Nucleus accumbens (tissue), 56 donors: ENCODE data around the gene TENM3.
"Not testable (repeated sequence)": the region's sequence is repeated elsewhere in the genome, so short reads cannot be mapped to it uniquely, and the experiment has no call there.

Source experiments
- DNase-seq, 56 donors: peaks; one replicate each; lab custom pipeline; 2025; lab: John Stamatoyannopoulos, UW

TENM3 gene

DNA sequence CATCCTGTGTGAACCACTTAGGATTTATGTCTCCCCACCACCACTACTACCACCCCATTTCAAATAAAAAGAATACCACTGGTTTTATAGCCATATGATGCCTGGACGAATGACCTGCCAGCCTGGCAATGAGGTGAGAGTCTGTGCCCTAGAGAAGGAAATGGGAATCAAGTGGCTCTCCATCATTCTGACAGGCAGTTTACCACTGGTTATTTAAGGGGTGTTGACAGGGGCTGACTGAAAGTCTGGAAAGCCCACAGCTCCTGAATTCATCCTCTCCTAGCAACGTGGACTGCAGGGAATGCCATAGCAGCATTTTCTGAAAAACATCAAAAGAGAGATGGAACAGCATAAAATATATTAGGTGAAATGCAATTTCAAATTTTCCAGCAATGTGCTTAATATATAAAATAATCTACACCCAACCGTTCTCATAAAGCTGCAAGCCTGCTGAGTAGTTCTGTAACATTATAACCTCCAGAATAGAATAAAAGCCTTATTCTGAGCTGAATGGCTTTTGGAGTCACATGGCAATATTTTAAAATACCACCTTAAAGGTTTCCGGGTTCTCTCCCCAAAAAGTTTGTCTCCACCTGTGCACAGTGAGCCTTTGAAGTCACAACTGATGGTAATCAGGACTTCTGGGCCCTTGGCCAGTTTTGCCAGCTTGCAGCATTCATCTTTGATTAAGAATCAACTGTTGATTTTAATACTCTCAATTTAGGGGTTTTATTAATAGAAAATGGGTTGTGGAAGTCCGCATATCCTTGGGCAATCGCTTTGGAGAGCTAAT, 552.4 kb downstream of the TENM3 start:
- no peak for DNase-seq

DNA sequence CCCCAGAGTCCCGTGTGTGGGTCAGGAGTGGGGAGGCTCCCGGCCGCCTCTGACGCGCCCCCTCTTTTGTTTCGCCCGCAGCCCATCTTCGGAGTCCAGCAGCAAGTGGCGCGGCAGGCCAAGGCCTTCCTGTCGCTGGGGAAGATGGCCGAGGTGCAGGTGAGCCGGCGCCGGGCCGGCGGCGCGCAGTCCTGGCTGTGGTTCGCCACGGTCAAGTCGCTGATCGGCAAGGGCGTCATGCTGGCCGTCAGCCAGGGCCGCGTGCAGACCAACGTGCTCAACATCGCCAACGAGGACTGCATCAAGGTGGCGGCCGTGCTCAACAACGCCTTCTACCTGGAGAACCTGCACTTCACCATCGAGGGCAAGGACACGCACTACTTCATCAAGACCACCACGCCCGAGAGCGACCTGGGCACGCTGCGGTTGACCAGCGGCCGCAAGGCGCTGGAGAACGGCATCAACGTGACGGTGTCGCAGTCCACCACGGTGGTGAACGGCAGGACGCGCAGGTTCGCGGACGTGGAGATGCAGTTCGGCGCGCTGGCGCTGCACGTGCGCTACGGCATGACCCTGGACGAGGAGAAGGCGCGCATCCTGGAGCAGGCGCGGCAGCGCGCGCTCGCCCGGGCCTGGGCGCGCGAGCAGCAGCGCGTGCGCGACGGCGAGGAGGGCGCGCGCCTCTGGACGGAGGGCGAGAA, 556.5 kb downstream of the TENM3 start:
- no peak for DNase-seq

DNA sequence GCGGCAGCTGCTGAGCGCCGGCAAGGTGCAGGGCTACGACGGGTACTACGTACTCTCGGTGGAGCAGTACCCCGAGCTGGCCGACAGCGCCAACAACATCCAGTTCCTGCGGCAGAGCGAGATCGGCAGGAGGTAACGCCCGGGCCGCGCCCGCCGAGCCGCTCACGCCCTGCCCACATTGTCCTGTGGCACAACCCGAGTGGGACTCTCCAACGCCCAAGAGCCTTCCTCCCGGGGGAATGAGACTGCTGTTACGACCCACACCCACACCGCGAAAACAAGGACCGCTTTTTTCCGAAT, 557.0 kb downstream of the TENM3 start:
- no peak for DNase-seq

DNA sequence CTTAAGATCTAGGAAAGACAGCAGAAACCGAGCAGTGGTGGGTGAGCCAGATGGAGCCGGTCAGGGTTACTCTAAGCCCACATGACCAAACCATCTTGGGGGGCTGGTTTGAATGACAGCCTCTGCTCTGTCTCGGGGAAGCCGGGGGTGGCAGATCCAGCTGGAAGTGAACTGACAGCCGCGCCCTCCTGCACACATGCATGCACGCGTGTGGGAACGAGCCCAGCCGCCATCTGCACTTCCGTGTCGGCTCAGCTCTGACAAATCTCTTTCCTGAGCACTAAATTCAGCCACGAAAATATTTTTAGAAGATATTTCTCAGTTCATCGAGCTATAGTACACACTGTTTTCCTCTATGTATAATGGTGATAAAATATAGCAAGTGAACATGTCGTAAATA, 558.4 kb downstream of the TENM3 start:
- peak in 7 of 56 donors; percentile 5 to 16 (median 9) for DNase-seq

DNA sequence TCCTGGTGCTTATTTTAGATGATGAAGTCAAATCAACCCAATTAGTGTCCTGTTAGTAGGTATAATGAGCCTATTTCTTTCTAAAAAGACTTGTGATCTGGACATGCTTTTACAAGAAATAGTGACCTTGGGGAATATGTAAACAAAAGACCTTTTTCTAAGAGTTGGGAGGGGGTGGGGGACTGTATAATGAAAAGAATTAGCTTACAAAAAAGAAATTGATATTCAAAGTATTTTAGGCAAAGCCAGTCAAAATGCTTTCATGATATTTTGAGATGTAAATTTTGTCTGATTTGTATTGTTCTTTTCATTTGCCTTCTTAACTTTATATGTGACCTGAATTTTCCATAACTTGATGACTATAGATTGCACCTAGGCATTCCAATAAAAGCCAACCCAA, 559.4 kb downstream of the TENM3 start:
- DNase-seq = no peak

DNA sequence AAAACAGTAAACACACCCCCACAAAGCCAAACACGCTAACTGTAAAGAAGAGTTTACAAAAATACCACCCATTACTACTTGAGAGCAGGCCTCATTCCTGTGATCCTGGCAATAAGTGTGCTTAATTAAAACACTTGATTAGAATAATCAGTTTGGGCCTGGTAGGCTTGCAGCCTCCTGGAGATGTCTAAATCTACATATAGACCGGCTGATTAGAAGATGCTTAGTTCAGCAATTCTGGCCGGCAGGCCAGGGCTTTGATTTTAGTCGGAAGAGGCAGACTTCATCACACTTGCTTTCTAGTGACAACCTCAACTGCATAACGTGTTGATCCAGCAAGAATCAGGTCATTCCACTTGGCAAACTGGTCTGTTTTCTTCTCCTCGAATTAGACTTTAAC, 560.0 kb downstream of the TENM3 start:
- no peak for DNase-seq

DNA sequence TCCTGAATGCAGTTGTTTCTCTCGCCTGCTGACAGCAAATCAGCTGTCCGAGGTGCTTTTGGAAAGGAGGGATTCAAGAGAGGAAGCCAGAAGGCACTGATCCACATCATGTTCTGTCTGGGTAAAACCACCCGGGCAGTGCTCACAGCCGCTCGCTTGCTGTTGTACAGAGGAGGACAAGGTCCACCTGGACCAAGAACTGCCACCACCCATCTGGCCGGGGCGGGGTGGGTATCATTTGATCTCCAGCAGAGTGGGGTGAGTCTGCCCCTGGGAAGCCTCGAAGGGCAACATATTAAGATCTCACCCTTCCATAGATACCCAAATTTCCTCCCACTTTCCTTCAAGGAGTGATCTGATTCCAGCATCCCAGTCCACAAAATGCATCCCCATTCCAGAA, 560.9 kb downstream of the TENM3 start:
- no peak for DNase-seq

DNA sequence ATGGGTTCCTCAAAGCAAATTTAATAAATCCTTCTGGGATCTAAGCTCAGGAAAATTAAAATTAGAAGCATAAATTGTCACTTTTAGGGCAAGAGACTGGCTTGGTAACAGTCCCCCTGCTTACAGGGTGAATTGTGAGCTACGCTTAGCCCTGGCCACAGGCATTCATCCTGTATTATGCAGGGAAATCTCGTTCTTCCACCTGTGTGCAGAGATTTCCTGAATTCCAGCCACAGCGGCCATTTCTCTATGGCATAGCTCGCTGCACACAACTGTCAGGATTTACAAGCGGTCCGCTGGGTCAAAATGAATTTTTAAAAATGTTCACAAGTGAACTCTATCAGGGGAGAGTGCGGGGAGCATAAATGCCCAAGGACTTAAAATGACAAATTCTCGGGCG, 562.1 kb downstream of the TENM3 start:
- DNase-seq = no peak

DNA sequence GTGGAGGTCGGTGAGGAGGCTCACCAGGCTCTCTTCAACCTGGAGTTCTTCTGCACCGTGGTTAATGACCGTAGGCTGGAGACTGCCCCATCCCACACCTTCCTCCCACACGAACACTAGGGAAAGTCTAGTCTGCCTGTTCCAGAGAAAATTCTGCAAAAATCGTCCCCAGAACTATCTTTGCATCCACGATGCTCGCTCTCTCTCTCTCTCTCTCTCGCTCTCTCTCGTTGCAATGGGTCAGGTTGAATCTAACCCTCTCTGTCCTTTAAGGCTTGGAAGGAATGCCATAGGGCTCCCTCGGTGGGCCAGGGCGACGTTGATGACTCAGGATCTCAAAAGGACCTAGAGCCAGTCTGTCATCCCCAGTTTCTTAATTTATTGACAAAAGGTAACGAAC, 562.5 kb downstream of the TENM3 start:
- DNase-seq = no peak

DNA sequence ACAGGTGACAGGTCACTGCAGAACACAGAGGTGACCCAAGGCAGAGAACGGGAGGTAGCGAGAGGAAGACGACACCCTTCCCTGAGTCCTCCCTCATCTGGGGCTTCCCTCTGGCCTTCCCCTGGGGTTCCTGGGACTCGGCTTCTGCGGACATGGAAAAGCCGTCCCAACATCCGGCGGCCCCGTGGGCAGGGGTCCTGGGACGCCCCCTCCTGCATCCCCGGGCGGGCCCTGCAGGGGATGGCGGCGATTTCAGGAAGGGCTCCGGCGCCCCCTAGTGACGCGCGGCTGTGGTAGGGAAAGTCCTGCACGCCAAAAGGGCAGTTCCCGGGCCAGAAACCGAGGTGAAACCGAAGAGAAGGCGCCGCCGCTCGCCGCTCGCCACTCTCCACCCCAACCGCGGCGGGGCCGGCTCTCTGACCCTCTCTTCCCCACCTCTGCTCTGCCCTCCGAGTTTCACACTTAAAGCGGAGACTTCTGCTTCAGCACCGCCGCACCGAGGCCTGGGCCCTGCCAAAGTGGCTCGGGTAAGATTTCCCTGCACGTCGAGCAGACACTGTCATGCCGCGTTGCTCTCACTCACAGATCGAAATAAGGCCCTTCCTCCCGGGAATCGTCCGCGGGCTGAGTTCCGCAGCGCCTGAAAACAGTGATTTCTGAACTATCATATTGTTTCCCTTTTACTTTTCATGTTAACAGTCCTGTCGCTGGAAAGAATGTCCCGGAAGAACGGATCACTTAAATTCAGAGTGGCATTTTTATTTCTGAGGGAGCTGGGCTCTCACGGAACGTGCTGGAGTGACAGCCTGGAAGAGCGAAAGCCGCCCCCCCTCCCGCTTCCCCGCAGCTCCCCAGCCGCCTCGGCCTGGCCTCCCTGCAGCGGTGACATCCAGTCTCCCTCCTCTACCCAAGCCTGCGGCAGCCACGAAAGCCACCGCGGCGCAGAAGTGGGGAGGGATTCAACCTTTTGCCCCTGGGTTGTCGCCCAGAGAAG, 563.4 kb downstream of the TENM3 start:
- peak in 52 of 56 donors; percentile 4 to 88 (median 55) for DNase-seq

DNA sequence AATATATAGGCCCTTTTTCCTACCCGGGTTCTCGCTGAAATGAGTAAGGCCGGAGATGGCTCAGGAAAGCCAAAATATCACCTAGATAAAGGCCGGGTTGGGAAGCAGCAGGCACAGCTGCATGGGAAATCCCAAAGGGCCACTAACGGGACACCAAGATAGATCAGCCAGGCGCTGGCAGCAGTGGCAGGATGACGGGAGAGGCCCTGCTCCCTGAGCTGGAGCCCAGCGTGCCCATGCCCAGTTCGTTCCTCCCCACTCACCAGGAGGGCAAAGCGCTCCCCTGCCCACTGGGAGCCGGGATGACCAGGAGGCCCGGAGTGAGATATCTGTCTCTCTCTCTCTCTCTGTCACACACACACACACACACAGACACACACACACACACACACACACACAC, 564.1 kb downstream of the TENM3 start:
- peak in 1 of 56 donors; percentile 23 for DNase-seq

DNA sequence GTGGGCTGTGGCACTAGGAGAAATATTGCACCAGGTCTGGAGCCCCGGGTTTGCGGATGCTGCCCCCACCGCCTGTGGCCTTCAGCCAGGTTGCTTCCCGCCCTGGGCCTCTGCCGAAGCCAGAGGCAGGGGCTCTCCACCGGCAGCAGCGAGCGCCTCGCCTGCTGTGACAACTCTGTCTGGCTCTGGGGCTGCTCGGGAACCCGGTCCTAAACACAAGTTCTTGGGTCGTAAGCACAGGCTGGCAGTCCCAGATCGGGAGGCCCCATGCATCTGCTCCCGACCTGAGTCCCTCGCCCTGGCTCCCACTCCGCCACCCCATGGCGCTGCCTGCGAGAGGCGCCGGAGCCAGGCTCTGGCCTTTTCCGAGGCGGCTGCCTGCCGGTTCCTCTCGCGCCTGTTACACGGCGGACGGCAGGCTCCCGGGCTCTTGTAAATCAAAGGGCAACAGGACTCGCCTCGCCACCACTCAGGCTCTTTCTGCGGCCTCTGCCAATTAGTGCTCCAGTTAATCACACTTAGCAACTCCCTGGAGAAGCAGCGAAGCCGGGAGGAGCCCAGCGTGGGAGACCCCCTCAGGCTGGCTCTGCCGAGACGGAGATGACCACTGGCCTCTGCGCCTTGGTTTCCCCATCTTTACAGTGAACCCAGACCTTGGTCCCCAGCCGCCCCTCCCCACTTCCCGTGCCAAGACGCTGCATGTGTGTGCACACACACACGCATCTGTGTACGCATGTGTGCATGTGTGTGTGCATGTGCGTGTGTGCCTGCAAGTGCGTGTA, 564.8 kb downstream of the TENM3 start:
- no peak for DNase-seq

DNA sequence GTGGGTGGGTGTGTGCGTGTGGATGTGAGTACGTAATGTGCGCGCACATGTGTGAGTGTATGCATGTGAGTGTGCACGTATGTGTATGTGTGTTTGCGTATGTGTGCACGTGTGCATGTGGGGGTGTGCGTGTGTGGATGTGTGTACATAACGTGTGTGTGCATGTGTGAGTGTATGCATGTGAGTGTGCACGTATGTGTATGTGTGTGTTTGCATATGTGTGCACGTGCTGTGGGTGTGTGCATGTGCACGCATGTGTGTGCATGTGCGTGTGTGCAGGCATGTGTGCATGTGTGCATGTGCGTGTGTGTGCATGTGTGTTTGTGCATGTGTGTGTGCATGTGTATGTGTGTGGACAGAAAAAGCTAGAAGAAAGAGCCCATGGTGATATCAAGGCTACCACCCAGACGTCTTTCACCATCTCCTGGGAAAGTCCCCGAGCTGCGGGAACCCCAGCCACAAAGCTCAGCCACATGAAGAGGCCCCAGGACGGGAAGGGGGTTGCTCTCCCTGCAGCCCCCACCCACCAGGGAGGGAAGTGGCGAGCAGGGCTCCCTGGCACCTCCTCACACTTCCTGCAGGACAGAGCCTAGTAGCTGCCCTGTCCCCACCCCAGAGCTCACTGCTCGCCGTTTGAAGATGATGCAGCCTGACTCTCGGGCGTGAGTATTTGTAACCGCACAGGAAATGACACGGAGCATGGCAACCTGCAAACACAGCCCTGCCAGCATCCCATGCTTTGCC, 565.6 kb downstream of the TENM3 start:
- DNase-seq = no peak

DNA sequence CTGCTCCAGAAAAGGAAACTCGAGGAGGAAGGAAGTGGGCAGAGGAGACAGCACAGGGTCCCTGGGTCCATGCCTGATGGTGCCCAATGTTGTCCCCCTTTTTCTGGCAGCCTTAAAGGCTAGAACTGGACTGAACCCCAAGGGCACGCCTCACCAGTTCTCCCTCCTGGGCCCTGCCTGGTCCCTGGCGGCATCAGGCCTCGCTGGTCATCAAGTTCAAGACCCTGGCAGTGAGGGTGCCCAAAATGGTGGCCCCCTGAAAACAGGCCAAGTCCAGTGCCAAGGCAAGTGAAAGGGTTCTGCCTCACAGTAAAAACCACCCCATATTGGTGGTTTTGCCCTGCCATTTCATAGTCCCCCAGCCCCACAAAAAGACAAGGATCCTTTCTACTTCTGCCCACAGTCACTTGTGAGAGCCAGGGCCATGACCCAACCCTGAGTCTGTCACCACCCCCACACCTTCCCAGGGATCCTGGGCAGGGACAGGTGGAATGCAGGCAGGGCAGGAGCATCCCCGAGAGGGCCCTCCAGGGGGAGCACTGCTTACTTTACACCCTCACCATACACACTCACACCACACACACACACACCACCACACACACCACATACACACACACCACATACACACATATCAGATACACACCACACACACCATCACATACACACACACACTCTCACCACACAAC, 566.4 kb downstream of the TENM3 start:
- no peak for DNase-seq

DNA sequence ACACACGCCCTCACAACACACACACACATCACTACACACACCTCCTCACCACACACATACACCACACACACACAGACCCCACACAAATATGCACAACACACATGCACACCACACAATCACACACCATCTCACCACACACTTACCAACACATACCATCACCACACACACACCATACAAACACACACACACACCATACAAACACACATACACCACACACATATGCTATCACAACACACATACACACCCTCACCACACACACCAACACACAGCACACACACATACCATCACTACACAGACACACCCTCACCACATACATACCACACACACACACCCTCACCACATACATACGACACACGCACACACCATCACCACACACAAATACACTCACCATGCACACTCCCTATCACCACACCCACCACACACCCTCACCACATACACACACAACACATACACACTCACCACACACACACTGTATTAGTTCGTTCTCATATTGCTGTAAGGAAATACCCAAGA, 567.0 kb downstream of the TENM3 start:
- DNase-seq = no peak

DNA sequence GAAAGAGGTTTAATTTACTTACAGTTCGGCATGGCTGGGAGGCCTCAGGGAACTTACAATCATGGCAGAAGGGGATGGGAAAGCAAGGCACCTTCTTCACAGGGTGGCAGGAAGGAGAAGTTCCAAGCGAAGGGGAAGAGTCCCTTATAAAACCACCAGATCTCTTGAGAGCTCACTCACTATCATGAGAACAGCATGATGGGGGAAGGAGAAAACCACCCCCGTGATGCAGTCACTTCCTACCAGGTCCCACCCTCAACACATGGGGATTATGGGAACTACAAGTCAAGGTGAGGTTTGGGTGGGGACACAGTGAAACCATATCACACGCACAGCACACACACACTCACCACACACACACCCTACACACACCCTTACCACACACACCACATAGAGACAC, 569.7 kb downstream of the TENM3 start:
- no peak for DNase-seq

DNA sequence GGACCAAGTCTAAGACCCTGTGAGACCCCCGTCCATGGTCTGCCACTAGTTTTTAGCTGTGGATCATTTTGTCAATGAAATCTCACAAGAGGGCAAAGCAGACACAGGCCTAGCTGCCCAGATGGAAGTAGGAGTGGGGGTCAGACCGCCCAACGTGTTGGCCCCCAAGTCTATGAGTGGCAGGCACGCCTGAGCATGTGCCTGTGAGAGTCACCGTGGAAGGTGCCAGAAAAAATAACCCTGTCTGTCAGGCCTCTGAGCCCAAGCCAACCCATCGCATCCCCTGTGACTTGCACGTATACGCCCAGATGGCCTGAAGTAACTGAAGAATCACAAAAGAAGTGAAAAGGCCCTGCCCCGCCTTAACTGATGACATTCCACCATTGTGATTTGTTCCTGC, 570.9 kb downstream of the TENM3 start:
- DNase-seq = not testable (repeated sequence)

DNA sequence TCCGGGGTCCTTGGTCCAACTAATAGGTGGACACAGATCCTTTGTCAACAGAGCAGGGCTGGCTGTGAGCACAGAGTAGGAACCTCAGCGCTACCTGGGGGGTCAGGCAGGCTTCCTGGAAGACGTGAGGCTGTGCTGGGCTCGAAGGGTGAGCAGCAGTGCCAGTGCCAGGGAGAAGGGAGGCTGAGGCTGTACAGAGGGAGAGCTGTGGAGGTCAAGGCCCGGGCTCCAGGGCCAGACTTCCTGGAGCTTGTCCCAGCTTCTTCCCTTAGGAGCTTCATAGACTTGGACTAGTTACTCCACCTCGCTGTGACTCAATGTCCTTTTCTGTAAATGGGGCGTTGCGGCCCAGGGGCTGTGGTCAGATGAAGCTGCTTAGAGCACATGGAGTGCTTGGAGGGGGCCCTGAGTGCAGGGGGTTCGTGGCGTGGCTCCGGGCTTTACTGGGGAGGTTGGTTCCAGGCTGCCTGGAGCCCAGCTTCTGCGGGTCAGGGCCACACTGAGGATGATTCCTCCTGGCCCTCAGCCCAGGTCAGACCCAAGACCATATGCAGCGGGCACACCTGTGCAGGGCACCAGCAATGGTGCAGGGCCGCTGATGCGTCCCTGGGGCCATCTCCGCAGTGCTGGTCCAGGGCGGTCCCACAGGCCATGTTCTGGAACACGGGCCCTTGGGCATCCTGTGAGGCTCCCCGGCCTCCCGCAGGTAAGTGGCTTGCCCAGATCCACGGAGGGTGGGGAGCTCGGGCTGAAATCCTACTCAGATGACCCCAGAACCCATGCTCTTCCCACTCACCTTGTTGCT, 575.9 kb downstream of the TENM3 start:
- DNase-seq = no peak
